HK-2 (cell line): ENCODE measurements around the gene F8.
"Not testable (repeated sequence)": the region's sequence is repeated elsewhere in the genome, so short reads cannot be mapped to it uniquely, and the experiment has no call there.

Experiments
- DNase-seq: peaks from one replicate; pipeline ENCODE4 v3.0.0-alpha.2; 2018; ENCODE audit not compliant: unreplicated experiment

F8 gene

DNA sequence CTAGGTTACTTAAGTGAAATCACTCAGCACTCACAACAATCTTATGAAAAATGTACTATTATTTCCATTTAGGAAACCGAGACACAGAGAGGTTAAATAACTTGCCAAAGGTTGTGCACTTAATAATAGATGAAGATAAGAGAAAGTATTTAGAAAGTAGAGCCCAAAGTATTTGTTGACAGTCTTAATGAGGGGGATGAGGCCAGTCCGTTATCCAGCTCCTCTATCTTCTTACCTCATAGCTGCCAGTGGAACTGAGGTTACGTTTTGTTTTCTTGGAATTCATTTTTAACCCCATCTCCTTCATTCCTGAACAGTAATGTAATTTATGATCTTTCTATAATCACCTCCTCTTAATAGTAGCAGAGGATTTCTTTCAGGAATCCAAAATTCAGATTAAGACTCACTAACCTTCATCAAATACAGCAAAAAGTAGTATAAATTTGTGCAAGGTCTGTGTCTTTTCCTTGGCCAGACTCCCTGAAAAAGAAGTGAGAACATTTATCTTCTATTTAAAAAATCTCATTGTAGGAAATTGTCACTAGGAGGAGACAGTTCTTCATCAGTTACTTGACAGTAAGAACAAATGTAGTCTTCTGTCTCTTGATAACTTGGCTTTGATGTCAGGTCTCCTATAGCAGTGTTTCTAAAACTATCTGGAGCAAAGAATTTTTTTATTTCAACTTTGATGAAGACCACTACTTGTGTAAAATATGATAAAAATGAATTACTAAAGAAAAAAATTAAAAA is 35.5 kb downstream of the F8 start:
- DNase-seq: no peak

DNA sequence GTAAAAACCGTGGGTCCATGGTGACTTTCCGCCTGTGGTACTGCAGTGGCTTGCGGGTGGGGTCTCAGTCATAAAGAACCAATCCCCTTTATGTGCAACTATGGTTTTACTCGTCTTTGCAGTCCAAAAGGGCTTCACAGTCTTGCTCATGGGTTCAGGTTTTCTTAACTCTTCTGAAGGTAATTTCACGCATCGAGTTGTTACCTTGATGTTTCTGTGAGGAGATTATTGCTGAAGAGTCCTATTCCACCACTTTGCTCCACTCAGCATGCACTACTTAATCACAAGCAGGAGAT is 41.5 kb downstream of the F8 start:
- no peak for DNase-seq

DNA sequence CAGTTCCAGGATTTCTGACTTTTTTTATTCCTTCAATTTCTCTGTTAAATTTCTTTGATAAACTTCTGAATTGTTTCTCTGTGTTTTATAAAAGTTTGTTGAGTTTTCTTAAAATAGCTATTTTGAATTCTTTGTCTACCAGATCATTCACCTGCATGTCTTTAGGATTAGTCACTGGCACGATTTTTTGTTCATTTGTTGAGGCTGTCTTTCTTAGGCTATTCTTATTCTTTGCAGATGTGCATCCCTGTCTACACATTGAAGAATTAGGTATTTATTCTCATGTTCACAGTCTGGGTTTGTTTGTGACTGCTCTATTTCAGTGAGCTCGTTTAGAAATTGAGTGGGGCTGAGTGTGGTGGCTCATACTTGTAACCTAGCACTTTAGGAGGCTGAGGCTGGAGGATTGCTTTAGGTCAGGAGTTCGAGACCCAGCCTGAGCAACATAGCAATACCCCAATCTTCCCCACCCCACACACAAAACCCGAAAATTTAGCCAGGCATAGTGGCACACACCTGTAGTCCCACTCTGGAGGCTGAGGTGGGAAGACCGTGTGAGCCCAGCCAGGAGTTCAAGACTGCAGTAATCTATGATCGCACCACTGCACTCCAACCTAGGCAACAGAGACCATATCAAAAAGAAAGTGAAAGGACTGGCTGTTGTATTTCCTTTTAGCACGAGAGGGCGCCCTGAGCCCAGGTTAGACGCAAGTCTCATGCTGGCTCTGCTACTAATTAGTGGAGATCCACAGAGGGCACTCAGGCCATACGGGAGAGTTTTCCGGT is 42.0 kb downstream of the F8 start:
- peak; percentile 63 for DNase-seq

DNA sequence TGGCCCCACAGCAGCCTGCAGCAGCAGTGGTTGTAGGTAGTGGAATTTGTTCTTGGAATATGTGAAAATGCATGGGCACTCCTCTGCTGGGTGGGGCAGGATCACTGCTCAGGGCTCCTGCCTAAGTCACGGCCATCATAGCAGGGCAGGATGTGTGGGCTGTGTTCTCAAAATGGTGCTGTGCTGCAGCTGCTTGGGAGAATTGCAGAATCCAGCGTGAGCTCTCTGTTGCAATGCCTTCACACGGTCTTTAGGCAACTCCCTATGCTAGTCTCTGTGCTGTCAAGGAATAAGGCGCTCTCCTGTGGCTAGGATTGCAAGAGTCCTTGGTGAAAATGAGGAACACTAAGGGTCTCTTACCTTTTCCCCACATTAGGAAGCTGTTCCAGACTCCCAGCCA is 42.9 kb downstream of the F8 start:
- no peak for DNase-seq

DNA sequence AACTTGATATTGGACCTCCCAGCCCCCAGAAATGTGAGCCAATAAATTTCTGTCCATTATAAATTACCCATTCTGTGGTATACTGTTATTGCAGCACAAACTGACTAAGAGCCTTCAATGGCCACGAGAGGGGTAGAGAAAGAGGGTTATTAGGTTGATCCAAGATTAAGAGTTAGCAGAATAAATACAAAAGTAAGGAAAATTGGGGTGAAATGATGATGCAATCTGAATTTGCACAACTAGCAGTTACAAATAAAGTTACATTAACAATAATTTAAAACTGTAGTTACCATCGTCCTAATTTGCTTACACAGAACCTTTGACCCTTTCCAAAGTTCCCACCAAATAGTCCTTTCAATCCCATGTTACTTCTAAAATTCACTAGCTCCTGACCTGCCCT is 54.2 kb downstream of the F8 start:
- DNase-seq: no peak

DNA sequence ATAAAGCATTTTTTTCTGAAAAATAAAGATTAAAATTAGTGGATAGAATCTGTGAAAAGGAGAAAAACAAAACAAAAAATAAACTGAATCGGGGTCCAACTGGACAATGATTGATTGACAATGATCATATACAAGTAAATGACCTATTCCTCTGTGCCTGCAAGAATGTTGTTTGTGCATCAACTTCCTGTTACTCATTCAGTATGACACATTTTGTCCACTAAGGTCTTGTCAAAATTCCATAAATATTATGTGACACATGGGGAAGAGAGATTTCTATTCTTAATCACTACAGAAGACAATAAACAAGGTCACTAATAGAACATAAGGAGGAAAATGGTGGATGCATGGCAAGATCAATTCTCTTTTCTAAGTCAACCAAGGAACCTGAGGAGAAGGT is 54.9 kb downstream of the F8 start:
- DNase-seq: no peak

DNA sequence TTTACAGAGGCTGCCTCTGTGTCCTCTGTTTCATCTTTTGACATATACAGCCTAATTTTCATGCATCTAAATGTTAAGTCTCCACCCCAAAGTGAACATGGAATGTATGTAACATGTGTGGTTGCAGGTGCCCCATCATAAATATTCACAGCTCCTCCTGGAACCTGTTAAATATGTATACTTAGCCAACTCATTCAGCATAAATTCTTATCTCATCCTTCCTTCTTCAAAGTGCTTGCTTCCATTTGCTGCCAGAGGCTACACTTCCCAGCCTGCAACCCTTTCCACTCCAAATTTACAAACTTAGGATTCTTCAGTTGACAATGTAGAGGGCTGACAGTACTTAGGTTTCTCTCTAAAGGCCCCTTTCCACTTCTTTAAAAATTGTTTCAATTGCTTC is 60.6 kb downstream of the F8 start:
- DNase-seq: no peak

DNA sequence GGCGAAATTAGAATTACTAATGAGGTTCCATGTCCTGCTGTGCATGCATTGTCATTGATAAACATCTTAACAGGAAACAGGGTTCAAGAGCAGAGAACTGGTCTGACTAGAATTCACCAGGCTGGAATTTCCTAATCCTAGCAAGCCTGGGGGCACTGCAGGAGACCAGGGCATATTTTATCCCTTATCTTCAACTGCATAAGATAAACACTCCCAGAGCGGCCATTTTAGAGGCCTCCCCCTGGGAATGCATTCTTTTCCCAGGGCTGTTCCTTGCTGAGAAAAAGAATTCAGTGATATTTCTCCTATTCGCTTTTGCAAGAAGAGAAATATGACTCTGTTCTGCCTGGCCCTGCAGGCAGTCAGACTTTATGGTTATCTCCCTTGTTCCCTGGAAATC is 66.7 kb downstream of the F8 start:
- DNase-seq: not testable (repeated sequence)

DNA sequence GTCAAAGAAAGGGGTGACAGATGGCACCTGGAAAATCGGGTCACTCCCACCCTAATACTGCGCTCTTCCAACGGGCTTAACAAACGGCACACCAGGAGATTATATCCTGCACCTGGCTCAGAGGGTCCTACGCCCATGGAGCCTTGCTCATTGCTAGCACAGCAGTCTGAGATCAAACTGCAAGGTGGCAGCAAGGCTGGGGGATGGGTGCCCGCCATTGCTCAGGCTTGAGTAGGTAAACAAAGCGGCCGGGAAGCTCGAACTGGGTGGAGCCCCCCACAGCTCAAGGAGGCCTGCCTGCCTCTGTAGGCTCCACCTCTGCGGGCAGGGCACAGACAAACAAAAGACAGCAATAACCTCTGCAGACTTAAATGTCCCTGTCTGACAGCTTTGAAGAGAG is 83.3 kb downstream of the F8 start:
- DNase-seq: not testable (repeated sequence)

DNA sequence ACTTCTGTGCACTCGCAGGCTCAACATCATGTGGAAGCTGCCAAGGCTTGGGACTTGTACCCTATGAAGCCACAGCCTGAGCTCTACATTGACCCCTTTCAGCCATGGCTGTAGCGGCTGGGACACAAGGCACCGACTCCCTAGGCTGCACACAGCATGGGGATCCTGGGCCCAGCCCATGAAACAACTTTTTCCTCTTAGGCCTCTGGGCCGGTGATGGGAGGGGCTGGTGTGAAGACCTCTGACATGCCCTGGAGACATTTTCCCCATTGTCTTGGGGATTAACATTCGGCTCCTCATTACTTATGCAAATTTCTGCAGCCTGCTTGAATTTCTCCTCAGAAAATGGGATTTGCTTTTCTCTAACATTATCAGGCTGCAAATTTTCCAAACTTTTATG is 97.8 kb downstream of the F8 start:
- DNase-seq: not testable (repeated sequence)

DNA sequence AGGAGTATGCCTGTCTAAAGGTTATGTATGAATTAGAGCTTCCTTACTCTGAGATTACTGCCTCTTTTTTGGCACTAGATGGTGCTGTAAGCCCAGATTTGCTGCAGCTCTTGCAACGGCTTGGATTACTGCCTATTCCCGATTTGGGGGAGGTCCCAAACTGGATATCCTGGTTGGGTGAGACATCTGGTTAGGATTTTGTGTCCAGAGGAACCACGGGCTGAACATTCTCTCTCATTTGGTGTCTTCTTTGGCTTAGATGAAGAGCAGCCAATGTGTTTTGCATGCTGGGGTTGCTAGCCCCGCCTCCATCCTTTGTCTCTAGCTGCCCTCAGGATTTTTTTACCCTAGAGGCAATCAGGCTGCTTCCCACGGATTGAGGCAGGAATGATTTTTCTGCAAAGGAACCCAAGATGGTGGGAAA is 104.5 kb downstream of the F8 start:
- DNase-seq: peak; percentile 27

DNA sequence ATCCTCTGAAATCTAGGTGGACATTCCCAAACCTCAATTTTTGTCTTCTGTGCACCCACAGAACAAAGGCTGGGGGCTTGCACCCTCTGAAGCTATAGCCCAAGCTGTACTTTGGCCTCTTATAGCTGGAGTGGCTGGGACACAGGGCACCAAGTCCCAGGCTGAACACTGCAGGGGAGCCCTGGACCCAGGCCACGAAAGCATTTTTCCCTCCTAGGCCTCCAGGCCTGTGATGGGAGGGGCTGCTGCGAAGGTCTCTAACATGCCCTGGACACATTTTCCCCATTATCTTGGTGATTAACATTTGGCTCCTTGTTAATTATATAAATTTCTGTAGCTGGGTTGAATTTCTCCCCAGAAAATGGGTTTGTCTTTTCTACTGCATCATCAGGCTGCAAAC is 108.5 kb downstream of the F8 start:
- DNase-seq: no peak

DNA sequence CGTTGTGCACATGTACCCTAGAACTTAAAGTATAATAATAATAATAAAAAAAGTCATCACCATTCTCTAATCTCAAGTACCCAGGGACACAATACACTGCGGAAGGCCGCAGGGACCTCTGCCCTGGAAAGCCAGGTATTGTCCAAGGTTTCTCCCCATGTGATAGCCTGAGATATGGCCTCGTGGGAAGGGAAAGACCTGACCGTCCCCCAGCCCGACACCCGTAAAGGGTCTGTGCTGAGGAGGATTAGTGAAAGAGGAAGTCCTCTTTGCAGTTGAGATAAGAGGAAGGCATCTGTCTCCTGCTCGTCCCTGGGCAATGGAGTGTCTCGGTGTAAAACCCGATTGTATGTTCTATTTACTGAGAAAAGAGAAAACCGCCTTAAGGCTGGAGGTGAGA is 112.0 kb downstream of the F8 start:
- DNase-seq: not testable (repeated sequence)

DNA sequence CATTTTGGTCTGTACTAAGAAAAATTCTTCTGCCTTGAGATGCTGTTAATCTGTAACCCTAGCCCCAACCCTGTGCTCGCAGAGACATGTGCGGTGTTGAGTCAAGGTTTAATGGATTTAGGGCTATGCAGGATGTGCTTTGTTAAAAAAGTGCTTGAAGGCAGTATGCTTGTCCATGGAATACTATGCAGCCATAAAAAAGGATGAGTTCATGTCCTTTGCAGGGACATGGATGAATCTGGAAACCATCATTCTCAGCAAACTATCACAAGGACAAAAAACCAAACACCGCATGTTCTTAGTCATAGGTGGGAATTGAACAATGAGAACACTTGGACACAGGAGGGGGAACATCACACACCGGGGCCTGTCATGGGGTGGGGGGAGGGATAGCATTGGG is 112.5 kb downstream of the F8 start:
- not testable (repeated sequence) for DNase-seq

DNA sequence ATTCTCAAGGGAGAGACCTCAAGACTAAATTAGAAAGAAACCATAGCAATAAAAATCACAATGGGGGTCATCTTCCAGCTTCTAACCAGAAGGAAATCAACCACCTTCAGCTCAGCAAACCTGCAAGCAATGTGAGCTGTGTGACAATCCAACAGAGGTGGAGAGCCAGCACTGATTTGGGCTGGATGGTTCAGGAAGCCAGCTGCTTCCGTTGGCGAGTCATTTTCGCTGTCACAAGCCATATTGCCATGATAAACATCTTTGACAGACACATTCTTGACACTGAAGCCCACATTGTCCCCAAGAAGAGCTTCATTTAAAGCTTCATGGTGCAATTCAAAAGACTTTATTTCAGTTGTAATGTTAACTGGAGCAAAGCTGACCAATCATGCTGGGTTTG is 113.7 kb downstream of the F8 start:
- no peak for DNase-seq

DNA sequence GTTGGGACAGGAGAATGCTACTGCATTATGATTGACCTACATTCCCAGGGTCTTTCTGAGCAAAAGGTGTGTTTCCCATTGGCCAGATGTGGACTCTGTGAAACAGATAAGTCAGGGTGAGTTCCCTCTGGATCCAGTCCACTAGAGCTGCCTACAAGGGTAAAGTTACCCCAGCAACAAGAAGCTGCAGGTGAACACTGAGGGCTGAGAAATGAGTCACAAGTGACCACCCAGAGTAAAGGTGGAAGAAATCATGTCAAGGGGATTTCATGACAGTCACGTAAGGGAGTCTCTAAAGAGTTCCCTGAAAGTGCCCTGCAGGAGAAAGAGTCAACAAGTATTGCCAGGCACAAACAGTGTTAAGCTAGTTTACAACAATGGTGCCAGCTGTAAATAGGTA is 120.1 kb downstream of the F8 start:
- DNase-seq: no peak

DNA sequence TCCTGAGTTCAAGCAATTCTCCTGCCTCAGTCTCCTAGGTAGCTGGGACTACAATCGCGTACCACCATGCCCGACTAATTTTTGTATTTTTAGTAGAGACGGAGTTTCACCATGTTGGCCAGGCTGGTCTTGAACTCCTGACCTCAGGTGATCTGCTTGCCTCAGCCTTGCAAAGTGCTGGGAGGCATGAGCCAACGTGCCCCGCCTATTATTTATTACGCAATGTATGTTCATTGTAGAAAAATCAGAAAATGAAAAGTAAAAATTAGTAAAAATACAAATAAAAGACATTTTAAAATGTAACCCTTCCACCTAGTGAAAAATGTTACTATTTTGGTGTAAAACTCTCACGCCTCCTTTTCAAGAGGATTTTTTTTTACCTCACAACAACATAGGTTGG is 122.2 kb downstream of the F8 start:
- DNase-seq: no peak

DNA sequence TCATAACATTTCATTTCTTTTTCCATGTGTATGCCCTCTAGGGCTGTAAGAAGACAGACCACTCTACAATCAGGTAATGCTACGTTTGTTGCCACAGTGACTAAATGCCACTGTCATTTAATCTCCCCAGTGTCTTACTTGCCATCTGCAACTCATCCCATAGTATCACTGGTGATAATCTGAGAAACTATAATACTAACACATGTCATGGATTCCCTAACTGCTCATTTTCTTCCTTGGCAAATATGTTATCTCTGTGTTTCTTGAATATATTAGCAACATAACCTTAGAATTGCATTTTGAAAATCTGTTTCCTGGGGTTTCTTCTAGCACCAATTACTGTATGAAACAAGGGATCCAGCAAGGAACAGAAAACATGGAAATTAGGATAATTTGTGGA is 130.2 kb downstream of the F8 start:
- no peak for DNase-seq

DNA sequence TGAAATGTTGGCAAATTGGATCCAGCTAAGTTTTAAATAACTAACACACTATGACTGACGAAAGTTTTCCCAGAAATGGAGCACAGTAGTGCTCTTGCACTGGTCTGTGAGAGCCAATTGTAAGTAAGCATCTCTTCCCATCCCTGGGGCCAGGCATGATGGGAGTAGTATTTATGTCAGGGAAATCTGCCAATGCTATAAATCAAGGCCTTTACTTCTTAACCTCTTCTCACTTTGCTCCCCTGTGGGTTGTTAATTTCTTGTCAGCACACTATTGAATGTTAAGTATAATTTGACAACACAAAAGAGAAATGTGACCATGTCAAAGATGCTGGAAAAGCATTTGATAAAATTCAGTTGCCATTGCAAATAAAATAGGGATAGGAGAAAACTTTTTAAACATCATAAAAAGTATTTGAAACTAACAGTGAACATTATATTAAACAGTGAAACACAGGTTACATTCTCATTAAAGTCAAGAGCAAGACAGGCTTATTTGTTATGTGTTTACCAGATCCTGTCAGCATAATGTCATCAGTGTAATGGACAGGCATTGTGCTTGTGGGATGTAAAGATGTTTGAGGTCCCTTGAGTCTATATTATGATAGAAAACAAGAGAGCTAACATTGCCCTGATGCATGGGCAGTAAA is 131.4 kb downstream of the F8 start:
- no peak for DNase-seq

DNA sequence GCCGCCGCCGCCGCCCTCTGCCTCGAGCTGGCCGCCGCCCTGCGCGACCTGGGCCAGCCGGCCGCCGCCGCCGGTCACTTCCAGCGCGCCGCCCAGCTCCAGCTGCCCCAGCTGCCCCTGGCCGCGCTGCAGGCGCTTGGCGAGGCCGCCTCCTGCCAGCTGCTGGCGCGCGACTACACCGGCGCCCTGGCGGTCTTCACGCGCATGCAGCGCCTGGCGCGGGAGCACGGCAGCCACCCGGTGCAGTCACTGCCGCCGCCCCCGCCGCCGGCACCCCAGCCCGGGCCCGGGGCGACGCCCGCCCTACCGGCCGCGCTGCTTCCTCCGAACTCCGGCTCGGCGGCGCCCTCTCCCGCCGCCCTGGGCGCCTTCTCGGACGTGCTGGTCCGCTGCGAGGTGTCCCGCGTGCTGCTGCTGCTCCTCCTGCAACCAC is 135.7 kb downstream of the F8 start:
- DNase-seq: not testable (repeated sequence)

DNA sequence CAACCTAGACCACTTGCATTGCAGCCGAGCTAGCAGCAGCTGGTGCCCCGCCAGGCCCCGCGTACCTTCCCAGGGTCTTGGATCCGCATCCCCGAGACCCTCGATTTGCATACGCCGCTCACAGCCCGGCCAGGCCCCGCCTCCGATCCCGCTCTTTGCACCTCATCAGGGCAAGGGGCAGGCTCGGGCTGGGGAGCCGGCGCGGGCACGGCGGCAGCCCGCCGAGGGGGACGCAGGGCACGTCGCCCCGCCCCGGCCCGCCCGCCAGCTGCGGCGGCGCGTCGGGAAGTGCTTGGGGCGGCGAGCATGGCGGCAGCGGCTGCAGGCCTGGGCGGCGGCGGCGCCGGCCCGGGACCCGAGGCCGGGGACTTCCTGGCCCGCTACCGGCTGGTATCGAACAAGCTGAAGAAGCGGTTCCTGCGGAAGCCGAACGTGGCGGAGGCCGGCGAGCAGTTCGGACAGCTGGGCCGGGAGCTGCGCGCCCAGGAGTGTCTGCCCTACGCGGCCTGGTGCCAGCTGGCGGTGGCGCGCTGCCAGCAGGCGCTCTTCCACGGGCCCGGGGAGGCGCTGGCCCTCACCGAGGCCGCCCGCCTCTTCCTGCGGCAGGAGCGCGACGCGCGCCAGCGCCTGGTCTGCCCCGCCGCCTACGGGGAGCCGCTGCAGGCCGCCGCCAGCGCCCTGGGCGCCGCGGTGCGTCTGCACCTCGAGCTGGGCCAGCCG is 136.3 kb downstream of the F8 start, which contains the start of gene F8A1:
F8A1 (plus strand) TSS at position 287 of the 720 bp plus-strand sequence; CDS start at position 307, 20 bp downstream.
- not testable (repeated sequence) for DNase-seq

DNA sequence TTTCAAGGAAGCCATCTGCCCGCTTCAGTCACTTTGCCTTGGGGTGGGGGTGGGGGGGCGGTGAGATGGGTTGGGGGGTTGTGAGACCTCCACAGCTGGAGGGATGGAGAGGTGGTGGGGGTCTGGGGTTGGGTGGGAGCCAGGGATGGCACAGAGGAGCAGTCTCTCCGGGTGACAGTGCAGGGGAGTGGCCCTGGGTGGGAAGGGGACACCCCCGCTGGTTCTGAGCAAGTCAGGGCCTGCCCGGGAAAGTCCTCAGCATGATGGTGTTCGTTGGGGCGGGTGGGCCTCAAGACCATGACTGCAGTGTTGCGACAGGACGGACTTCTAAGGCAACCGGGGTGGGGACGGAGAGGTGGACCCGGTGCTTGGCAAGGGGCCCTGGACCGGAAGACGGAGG is 137.0 kb downstream of the F8 start:
- DNase-seq: not testable (repeated sequence)
